ENCODE results near the gene APOM. TPM values are rescaled to one million over a fixed set of nuclear protein-coding genes. Genes with fewer than 3 reads are reported as not detected.

APOM gene
- total RNA-seq, 1 donor from 2014 or later = 3.4 TPM

GRCh38 chr6:31620586-31621319 is 34.9 kb upstream of the APOM start, which contains the start of gene PRRC2A:
Gene PRRC2A, plus strand, starts transcription at chr6:31620715. Its CDS starts 2,075 bp downstream, at chr6:31622790.
- no peaks in the 10 kb centered on the region for H3K9me3 Mint-ChIP-seq
- peak; percentile 92 to 95 for DNase-seq (ENCODE audit: low spot score in 2 of 2, unreplicated experiment in 2 of 2)
- peak within 1 kb of the TSS; percentile 81 for H3K4me3 Mint-ChIP-seq
- peak within 1 kb of the TSS; percentile 99 for H3K27ac Mint-ChIP-seq
- H3K27me3 Mint-ChIP-seq (ENCODE audit: low read depth) = no peaks in the 10 kb centered on the region
- TF ChIP-seq, protein P1, sequence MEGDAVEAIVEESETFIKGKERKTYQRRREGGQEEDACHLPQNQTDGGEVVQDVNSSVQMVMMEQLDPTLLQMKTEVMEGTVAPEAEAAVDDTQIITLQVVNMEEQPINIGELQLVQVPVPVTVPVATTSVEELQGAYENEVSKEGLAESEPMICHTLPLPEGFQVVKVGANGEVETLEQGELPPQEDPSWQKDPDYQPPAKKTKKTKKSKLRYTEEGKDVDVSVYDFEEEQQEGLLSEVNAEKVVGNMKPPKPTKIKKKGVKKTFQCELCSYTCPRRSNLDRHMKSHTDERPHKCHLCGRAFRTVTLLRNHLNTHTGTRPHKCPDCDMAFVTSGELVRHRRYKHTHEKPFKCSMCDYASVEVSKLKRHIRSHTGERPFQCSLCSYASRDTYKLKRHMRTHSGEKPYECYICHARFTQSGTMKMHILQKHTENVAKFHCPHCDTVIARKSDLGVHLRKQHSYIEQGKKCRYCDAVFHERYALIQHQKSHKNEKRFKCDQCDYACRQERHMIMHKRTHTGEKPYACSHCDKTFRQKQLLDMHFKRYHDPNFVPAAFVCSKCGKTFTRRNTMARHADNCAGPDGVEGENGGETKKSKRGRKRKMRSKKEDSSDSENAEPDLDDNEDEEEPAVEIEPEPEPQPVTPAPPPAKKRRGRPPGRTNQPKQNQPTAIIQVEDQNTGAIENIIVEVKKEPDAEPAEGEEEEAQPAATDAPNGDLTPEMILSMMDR (IDR thresholded peaks at IDR 0.05; ENCODE audit: unreplicated experiment) = no peak
- H3K36me3 Mint-ChIP-seq = peaks cover 16% of the 10 kb centered on the region
- peaks cover 29% of the 10 kb centered on the region for H3K4me1 Mint-ChIP-seq

DNA sequence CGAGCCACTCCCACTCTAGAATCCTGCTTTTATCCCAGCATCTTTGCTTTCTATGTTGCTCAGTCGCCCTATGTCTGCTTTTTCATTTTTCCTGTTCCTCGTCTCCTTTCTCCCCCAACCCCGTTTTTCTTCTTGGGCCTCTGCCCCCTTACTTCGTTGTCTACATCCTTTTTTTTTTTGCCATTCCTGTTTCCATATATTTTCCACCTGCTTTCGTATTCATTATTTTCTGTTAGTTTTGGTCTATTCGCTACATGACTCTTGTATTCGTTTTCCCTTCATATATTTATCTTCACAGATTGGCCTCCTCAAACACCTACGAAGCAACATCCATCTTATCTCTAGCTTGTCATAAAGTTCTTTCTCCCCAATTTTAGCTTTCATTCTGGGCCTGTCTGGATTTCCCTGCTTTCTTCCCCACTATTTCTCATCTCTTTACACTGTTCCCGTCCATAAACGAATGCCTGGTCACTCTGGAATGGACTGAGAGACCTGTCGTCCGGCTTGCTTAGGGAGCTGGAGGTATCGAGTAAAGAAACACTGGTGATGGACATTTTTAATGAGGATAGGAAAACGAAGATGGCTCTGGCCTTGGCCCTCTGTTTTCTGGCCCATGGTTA is 34.3 kb upstream of the APOM start:
- H3K9me3 Mint-ChIP-seq = no peaks in the 10 kb centered on the region
- peaks cover 22% of the 10 kb centered on the region for H3K36me3 Mint-ChIP-seq
- peak overlapping the region; percentile 95 for H3K27ac Mint-ChIP-seq
- no peak for DNase-seq (ENCODE audit: low spot score in 2 of 2, unreplicated experiment in 2 of 2)
- peak overlapping the region; percentile 81 for H3K4me3 Mint-ChIP-seq
- TF ChIP-seq, protein P1 (IDR thresholded peaks at IDR 0.05; ENCODE audit: unreplicated experiment) = no peak
- peaks cover 24% of the 10 kb centered on the region for H3K4me1 Mint-ChIP-seq
- no peaks in the 10 kb centered on the region for H3K27me3 Mint-ChIP-seq (ENCODE audit: low read depth)

DNA sequence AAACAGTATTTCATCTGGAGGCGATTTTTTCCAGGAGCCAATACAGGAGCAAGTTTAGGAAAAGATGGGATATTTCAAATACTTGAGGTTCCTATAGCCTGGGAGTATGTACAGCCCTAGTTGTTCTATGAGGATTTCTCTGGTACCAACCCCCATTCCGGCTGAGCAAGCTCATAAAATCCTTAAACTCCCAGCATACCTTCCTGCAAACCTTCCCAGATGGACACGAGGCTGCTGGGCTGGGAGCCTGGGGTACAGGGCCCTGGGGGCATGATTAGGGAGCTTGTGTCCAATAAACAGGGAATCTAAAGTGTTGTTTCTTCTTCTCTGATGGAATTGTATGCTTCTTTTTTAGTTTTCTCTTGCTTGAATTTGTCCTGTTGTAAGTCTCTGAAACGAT is 33.7 kb upstream of the APOM start:
- no peaks in the 10 kb centered on the region for H3K27me3 Mint-ChIP-seq (ENCODE audit: low read depth)
- H3K4me3 Mint-ChIP-seq = peak overlapping the region; percentile 81
- H3K9me3 Mint-ChIP-seq = no peaks in the 10 kb centered on the region
- peaks cover 25% of the 10 kb centered on the region for H3K36me3 Mint-ChIP-seq
- no peak for DNase-seq (ENCODE audit: low spot score in 2 of 2, unreplicated experiment in 2 of 2)
- TF ChIP-seq, protein P1 (IDR thresholded peaks at IDR 0.05; ENCODE audit: unreplicated experiment) = no peak
- H3K27ac Mint-ChIP-seq = peak overlapping the region; percentile 95
- peaks cover 24% of the 10 kb centered on the region for H3K4me1 Mint-ChIP-seq

DNA sequence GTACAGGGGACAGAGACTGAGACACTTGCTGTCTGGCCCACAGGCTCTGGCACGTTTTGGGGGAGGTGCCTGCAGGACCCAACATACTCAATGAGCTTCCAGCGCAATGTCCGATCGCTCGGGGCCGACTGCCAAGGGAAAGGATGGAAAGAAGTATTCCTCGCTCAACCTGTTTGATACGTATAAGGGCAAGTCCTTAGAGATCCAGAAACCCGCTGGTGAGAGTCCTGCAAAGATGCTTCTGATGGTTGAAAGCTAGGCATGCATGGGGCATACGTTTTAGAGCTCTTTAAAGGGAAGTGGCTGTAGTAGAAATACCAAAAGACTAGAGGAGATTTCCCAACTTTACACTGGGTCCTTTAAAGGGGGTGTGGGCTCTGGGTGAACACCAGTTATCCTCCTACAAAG is 33.0 kb upstream of the APOM start:
- Mint-ChIP-seq H3K27ac (peak overlapping the region; percentile 95), H3K4me3 (peak overlapping the region; percentile 81), H3K4me1 (peaks cover 24% of the 10 kb centered on the region), H3K27me3 (ENCODE audit: low read depth) (no peaks in the 10 kb centered on the region), H3K36me3 (peaks cover 31% of the 10 kb centered on the region), H3K9me3 (no peaks in the 10 kb centered on the region)
- DNase-seq (ENCODE audit: low spot score in 2 of 2, unreplicated experiment in 2 of 2) = no peak
- TF ChIP-seq, protein P1 (IDR thresholded peaks at IDR 0.05; ENCODE audit: unreplicated experiment) = no peak

GRCh38 chr6:31624070-31624469 is 31.6 kb upstream of the APOM start:
- no peaks in the 10 kb centered on the region for H3K9me3 Mint-ChIP-seq
- TF ChIP-seq, protein P1 (IDR thresholded peaks at IDR 0.05; ENCODE audit: unreplicated experiment) = no peak

More at GRCh38 chr6:31624070-31624469, 31.6 kb upstream of the APOM start:
- H3K36me3 Mint-ChIP-seq = peaks cover 37% of the 10 kb centered on the region
- H3K27ac Mint-ChIP-seq = peak overlapping the region; percentile 36
- peaks cover 24% of the 10 kb centered on the region for H3K4me1 Mint-ChIP-seq
- H3K27me3 Mint-ChIP-seq (ENCODE audit: low read depth) = no peaks in the 10 kb centered on the region
- no peak for DNase-seq (ENCODE audit: low spot score in 2 of 2, unreplicated experiment in 2 of 2)
- H3K4me3 Mint-ChIP-seq = no peak overlapping the region

Data from mesothelial cell of epicardium (in vitro differentiated cells).